ENCODE data around the gene LMTK3. TPM values are rescaled to one million over a fixed set of nuclear protein-coding genes. Genes with fewer than 3 reads are reported as not detected.
A peak's percentile ranks its signal among the peaks of the same experiment; 100 is the strongest.
"Not testable (repeated sequence)": the region's sequence is repeated elsewhere in the genome, so short reads cannot be mapped to it uniquely, and the experiment has no call there.

Gene LMTK3
- total and polyA plus RNA-seq, 2 experiments from 2014 or later = 1.3 to 3.7 TPM

DNA sequence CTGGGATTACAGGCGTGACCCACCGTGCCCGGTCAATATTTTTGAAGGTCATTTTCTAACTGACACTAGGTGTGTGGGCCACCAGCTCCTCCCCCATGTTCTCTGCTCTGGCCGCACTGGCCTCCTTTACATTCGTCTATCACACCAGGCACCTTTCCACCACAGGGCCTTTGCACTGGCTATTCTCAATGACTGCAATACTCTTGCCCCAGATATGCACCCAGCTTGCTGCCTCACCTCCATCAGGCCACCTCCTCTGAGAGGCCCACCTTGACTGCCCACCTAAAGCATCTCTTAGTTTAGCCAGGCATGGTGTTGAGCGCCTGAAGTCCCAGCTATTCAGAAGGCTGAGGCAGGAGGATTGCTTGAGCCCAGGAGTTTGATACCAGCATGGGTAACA lies 30.2 kb upstream of the LMTK3 start:
- no peak for DNase-seq (ENCODE audit: low spot score)
- Histone ChIP-seq H3K9me2 (replicated peaks; ENCODE audit: insufficient read depth) (no peaks in the 10 kb centered on the region), H3K9me3 (ENCODE audit: low read depth) (no peaks in the 10 kb centered on the region), H3K79me2 (no peaks in the 10 kb centered on the region), H3K27ac (no peak overlapping the region), H2AFZ (no peak overlapping the region), H3K27me3 (no peaks in the 10 kb centered on the region), H4K20me1 (ENCODE audit: insufficient read depth, poor library complexity, severe bottlenecking) (no peaks in the 10 kb centered on the region), H3K4me1 (ENCODE audit: insufficient read depth) (no peaks in the 10 kb centered on the region), H3K4me2 (no peak overlapping the region), H3K36me3 (replicated peaks; ENCODE audit: insufficient read depth, low read depth) (no peaks in the 10 kb centered on the region), H3K4me3 (no peak overlapping the region)
- 93% methylated on average over 6 of the region's 6 CpGs for WGBS (ENCODE audit: low lambda C conversion rate, missing lambda C conversion rate)
- no peak for TF ChIP-seq EZH2 (IDR thresholded peaks at IDR 0.05; ENCODE audit: borderline replicate concordance)
- TF ChIP-seq, protein P1, sequence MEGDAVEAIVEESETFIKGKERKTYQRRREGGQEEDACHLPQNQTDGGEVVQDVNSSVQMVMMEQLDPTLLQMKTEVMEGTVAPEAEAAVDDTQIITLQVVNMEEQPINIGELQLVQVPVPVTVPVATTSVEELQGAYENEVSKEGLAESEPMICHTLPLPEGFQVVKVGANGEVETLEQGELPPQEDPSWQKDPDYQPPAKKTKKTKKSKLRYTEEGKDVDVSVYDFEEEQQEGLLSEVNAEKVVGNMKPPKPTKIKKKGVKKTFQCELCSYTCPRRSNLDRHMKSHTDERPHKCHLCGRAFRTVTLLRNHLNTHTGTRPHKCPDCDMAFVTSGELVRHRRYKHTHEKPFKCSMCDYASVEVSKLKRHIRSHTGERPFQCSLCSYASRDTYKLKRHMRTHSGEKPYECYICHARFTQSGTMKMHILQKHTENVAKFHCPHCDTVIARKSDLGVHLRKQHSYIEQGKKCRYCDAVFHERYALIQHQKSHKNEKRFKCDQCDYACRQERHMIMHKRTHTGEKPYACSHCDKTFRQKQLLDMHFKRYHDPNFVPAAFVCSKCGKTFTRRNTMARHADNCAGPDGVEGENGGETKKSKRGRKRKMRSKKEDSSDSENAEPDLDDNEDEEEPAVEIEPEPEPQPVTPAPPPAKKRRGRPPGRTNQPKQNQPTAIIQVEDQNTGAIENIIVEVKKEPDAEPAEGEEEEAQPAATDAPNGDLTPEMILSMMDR (IDR thresholded peaks at IDR 0.05; ENCODE audit: poor library complexity) = no peak

DNA sequence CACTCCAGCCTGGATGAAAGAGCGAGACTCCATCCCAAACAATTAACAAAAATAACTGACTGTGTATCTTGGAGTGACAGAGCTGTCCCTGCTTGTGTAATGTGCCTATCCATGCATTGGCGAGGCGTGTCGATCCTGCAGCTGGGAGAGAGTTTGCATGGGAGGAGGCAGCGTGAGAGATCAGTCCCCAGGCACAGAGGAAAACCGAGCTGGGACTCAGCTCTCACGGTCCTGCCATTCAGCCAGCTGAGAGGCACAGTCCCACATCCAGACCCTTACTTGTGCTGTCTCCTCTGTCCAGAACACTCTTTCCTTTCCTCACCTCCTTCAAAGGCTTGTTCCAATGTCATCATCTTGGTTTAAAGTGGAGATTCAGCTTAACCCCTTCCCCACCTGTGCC lies 28.5 kb upstream of the LMTK3 start:
- Histone ChIP-seq H4K20me1 (ENCODE audit: insufficient read depth, poor library complexity, severe bottlenecking) (no peaks in the 10 kb centered on the region), H3K36me3 (replicated peaks; ENCODE audit: insufficient read depth, low read depth) (no peaks in the 10 kb centered on the region), H2AFZ (no peak overlapping the region), H3K4me2 (no peak overlapping the region), H3K27ac (no peak overlapping the region), H3K79me2 (no peaks in the 10 kb centered on the region), H3K4me3 (no peak overlapping the region), H3K9me3 (ENCODE audit: low read depth) (no peaks in the 10 kb centered on the region), H3K4me1 (ENCODE audit: insufficient read depth) (no peaks in the 10 kb centered on the region), H3K27me3 (no peaks in the 10 kb centered on the region), H3K9me2 (replicated peaks; ENCODE audit: insufficient read depth) (no peaks in the 10 kb centered on the region)
- 66% methylated on average over 7 of the region's 7 CpGs for WGBS (ENCODE audit: low lambda C conversion rate, missing lambda C conversion rate)
- DNase-seq (ENCODE audit: low spot score) = no peak
- TF ChIP-seq EZH2 (IDR thresholded peaks at IDR 0.05; ENCODE audit: borderline replicate concordance) = no peak
- TF ChIP-seq, protein P1 (IDR thresholded peaks at IDR 0.05; ENCODE audit: poor library complexity) = no peak
- TF ChIP-seq EZH2phosphoT487 (IDR thresholded peaks at IDR 0.05; ENCODE audit: low read depth, severe bottlenecking, unreplicated experiment) = no peak

DNA sequence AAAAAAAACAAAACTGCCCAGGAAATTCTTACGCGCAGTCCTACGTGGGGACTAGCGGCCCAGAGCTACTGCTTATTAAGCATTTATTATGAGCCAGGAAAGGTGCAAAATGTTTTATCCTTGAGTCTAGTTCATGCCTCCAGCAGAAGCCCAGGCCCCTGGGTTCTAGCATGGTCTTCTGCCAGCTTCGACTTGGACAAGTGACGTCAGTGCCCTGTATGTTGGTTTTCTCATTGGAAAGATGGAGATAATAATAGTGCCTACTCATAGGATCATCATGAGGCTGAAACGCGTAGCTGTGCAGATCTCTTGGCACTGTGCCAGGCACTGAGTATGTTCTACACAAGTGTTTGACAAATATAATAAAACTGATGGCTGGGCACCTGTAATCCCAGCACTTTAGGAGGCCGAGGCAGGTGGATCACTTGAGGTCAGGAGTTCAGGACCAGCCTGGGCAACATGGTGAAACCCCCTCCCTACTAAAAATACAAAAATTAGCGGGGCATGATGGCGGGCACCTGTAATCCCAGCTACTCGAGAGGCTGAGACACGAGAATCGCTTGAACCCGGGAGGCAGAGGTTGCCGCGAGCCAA lies 28.0 kb upstream of the LMTK3 start:
- H4K20me1 ChIP-seq (ENCODE audit: insufficient read depth, poor library complexity, severe bottlenecking) = no peaks in the 10 kb centered on the region
- TF ChIP-seq EZH2phosphoT487 (IDR thresholded peaks at IDR 0.05; ENCODE audit: low read depth, severe bottlenecking, unreplicated experiment) (no peak), EZH2 (IDR thresholded peaks at IDR 0.05; ENCODE audit: borderline replicate concordance) (no peak)
- TF ChIP-seq, protein P1 (IDR thresholded peaks at IDR 0.05; ENCODE audit: poor library complexity) = no peak
- 79% methylated on average over 17 of the region's 17 CpGs for WGBS (ENCODE audit: low lambda C conversion rate, missing lambda C conversion rate)
- no peak overlapping the region for H3K4me2 ChIP-seq
- DNase-seq (ENCODE audit: low spot score) = peak; percentile 68
- H2AFZ ChIP-seq = no peak overlapping the region
- H3K4me1 ChIP-seq (ENCODE audit: insufficient read depth) = no peaks in the 10 kb centered on the region
- H3K36me3 ChIP-seq (replicated peaks; ENCODE audit: insufficient read depth, low read depth) = no peaks in the 10 kb centered on the region
- H3K79me2 ChIP-seq = no peaks in the 10 kb centered on the region
- no peaks in the 10 kb centered on the region for H3K9me2 ChIP-seq (replicated peaks; ENCODE audit: insufficient read depth)
- no peaks in the 10 kb centered on the region for H3K27me3 ChIP-seq
- no peak overlapping the region for H3K4me3 ChIP-seq
- no peak overlapping the region for H3K27ac ChIP-seq
- no peaks in the 10 kb centered on the region for H3K9me3 ChIP-seq (ENCODE audit: low read depth)

DNA sequence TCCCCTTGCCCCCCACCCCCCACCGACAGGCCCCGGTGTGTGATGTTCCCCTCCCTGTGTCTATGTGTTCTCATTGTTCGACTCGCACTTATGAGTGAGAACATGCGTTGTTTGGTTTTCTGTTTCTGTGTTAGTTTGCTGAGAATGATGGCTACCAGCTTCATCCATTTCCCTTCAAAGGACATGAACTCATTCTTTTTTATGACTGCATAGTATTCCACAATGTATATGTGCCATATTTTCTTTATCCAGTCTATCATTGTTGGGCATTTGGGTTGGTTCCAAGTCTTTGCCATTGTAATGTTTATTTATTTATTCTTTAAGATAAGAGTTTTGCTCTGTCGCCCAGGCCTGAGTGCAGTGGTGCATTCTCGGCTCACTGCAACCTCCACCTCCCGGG lies 26.4 kb upstream of the LMTK3 start:
- not testable (repeated sequence) for DNase-seq (ENCODE audit: low spot score); H3K27ac ChIP-seq; H3K36me3 ChIP-seq (replicated peaks; ENCODE audit: insufficient read depth, low read depth); H3K79me2 ChIP-seq; H3K4me2 ChIP-seq; H4K20me1 ChIP-seq (ENCODE audit: insufficient read depth, poor library complexity, severe bottlenecking); H2AFZ ChIP-seq; H3K4me1 ChIP-seq (ENCODE audit: insufficient read depth); H3K27me3 ChIP-seq; H3K9me3 ChIP-seq (ENCODE audit: low read depth); H3K9me2 ChIP-seq (replicated peaks; ENCODE audit: insufficient read depth); H3K4me3 ChIP-seq
- 96% methylated on average over 8 of the region's 8 CpGs for WGBS (ENCODE audit: low lambda C conversion rate, missing lambda C conversion rate)

Measured in hepatocyte (in vitro differentiated cells).